GM08714 (cell line): ENCODE results near the gene JAZF1.
A peak's percentile ranks its signal among the peaks of the same experiment; 100 is the strongest.

Source experiments
- H3K4me3 ChIP-seq: fragments of 200-500 bp; sonication (Bioruptor generic); 2 replicates; pipeline ENCODE4 v1.5.1; 2014; ENCODE audit warnings: mild to moderate bottlenecking, low read length, inconsistent platforms
- ZNF274 ChIP-seq: IDR thresholded peaks from 2 replicates; pipeline ENCODE4 v1.6.1; 2012; ENCODE audit warnings: mild to moderate bottlenecking, low read depth, low read length

JAZF1 gene

GRCh38 chr7:28165961-28166955, 14.3 kb downstream of the JAZF1 start:
- TF ChIP-seq ZNF274: no peak
- H3K4me3 ChIP-seq: no peak overlapping the region

GRCh38 chr7:28165261-28165660, 15.3 kb downstream of the JAZF1 start:
- no peak overlapping the region for H3K4me3 ChIP-seq
- TF ChIP-seq ZNF274: no peak

GRCh38 chr7:28163949-28164348, 16.6 kb downstream of the JAZF1 start:
- no peak overlapping the region for H3K4me3 ChIP-seq
- no peak for TF ChIP-seq ZNF274

GRCh38 chr7:28161331-28161730, 19.3 kb downstream of the JAZF1 start:
- TF ChIP-seq ZNF274: no peak
- no peak overlapping the region for H3K4me3 ChIP-seq

GRCh38 chr7:28160551-28160991, 20.0 kb downstream of the JAZF1 start:
- no peak for TF ChIP-seq ZNF274
- H3K4me3 ChIP-seq: no peak overlapping the region

- TF ChIP-seq ZNF274: no peak
- H3K4me3 ChIP-seq: no peak overlapping the region
Observed at GRCh38 chr7:28157831-28158416, 22.7 kb downstream of the JAZF1 start.

- H3K4me3 ChIP-seq: no peak overlapping the region
- TF ChIP-seq ZNF274: no peak
Observed at GRCh38 chr7:28157076-28157745, 23.4 kb downstream of the JAZF1 start.

GRCh38 chr7:28156401-28156800, 24.2 kb downstream of the JAZF1 start:
- H3K4me3 ChIP-seq: no peak overlapping the region
- no peak for TF ChIP-seq ZNF274

GRCh38 chr7:28155964-28156363, 24.6 kb downstream of the JAZF1 start:
- no peak overlapping the region for H3K4me3 ChIP-seq
- no peak for TF ChIP-seq ZNF274

- TF ChIP-seq ZNF274: no peak
- peak overlapping the region; percentile 32; the same call in 1 of the 2 replicates for H3K4me3 ChIP-seq
Observed at GRCh38 chr7:28155019-28155660, 25.5 kb downstream of the JAZF1 start.

- no peak for TF ChIP-seq ZNF274
- no peak overlapping the region for H3K4me3 ChIP-seq
Observed at GRCh38 chr7:28152594-28152993, 28.0 kb downstream of the JAZF1 start.

- no peak overlapping the region for H3K4me3 ChIP-seq
Observed at GRCh38 chr7:28151965-28152364, 28.6 kb downstream of the JAZF1 start.

GRCh38 chr7:28149291-28150101, 31.1 kb downstream of the JAZF1 start:
- no peak overlapping the region for H3K4me3 ChIP-seq
- TF ChIP-seq ZNF274: no peak

More at GRCh38 chr7:28151965-28152364, 28.6 kb downstream of the JAZF1 start:
- TF ChIP-seq ZNF274: no peak
